Measurements from ENCODE around the gene FER1L5.

FER1L5 gene

GRCh38 chr2:96681540-96681939, 39.0 kb downstream of the FER1L5 start:
- no peak for DNase-seq

GRCh38 chr2:96683307-96683706, 40.7 kb downstream of the FER1L5 start:
- no peak for DNase-seq

DNA sequence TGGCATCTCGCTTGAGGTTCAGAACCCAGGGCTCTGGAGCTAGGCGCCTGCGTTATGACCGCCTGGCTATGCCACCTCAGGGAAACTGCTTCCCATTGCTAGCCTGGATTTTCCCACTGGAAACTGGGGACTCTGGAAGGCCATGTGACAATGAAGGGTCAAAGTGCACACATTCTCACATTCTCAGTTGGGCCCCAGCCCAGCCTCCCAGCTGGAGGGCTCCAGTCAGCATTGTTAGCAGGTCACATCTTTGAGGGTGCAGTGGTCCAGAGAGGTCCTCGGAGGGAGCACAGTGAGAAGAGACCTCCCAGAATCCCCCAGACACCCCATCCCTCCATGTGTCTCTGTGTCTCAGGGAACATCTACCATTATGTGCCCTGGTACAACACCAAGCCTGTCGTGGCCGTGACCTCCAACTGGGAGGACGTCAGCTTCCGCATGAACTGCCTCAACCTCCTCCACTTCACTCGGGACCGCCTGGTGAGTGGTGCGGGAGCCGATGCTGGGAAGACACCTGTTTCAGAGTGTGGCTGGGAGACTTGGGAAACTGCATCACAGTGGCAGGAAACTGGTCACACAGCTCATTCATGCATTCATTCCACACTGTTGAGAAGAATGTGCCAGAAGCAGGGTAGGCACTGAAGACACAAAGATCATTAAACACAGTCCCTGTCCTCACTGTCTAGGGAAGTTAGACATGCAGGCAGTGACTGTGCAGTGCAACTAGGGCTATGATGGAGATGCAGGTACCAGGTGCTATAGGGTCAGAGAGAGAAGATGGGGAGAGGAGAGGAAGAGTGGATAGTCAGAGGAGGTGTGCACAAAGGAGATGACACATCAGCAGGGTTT, 41.6 kb downstream of the FER1L5 start:
- no peak for DNase-seq

DNA sequence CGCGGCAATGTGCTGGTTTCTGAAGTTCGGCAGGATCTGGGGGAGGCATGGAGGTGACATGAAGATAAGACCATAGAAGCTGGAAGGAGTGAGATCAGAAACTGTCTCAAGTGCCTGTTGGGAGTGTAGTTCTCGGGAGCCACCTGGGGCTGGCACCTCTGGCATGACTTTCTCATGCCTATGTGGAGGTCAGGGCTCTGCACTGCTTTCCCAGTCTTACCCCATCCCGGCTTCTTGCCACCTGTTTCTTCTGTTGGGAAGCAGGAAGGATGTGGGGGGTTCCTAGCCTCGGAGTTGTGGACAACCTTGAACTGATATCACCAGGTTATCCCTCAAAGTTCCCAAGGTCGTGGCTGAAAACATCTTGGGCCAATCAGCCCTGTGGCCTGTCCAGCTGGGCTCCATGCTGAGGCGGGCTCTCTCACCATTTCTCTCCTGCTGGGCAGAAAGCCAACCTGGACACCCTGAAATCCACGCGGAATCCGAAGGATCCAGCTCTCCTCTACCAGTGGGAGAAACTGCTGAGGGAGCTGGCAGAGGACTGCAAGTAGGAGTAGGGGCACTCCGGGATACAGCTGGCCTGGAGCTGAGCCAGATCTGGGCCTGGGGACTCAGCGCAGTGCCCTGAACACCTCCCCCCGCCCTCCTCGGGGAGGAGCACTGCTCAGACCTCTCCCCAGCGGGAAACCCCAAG, 42.5 kb downstream of the FER1L5 start:
- DNase-seq: no peak

DNA sequence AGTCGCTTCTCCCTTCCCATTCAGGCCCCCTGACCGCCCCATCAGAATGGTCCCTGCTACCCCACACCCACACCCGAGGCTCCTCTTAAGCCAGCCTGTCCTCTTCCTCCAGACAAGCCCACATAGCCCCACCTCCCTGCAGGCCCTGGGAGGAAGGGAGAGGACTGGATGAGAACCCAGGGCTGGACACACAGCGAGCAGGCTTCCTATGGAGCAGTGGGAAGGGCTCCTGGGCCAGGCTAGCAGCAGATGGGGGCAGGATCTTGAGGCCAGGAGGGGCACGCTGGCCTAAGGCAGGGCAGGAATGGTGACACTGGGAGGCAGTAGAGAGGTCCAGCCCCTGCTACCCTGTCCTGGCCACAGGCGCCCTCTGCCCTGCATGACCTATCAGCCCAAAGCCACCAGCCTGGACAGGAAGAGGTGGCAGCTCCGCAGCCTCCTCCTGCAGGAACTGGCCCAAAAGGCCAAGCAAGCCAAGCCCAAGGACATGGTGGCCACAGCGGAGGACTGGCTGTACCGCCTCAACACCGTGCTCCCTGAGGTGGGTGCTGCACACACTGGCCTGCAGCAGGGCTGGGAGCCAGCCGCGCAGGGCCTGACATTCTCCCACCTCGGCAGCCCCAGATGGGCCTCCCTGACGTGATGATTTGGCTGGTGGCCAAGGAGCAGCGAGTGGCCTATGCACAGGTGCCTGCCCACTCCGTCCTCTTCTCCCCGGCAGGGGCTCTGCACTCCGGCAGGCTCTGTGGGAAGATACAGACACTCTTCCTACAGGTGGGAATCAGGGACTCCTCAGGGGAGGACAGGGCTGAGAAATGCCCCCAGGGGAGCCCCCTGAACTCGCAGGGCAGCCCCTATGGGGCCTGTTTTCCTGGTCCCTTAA, 43.3 kb downstream of the FER1L5 start:
- peak in 1 of 2 donors; percentile 2 for DNase-seq

- DNase-seq: no peak
Observed at GRCh38 chr2:96687266-96687665, 44.7 kb downstream of the FER1L5 start.

GRCh38 chr2:96687711-96688640, 45.4 kb downstream of the FER1L5 start:
- DNase-seq: no peak

- no peak for DNase-seq
Observed at GRCh38 chr2:96688649-96689430, 46.3 kb downstream of the FER1L5 start.

DNA sequence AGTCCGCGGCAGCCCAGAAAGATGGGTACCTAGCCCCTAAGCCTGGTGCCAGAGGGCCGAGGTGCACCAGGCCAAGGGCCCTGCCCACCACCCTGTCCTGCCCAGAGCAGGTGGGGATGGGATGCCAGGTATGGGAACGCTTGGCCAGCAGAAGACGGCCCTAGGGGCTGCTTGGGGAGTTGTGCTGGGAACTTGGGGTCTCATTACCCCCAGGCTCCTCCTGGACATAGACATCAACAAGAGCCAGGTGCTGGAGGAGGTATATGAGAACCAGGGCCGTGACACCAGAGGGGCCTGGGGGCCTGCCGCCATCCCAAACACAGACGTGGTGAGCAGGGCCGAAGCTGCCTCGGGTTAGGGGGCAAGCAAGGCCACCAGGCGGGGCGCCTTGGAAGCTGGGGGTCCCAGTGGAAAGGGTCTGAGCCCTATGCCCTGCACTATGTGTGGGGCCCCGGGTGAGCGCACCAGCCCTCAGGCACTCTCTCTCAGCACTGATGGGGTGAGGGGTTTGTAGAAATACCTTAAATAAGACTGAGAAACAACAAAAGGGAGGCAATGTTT, 46.9 kb downstream of the FER1L5 start:
- DNase-seq: no peak

DNA sequence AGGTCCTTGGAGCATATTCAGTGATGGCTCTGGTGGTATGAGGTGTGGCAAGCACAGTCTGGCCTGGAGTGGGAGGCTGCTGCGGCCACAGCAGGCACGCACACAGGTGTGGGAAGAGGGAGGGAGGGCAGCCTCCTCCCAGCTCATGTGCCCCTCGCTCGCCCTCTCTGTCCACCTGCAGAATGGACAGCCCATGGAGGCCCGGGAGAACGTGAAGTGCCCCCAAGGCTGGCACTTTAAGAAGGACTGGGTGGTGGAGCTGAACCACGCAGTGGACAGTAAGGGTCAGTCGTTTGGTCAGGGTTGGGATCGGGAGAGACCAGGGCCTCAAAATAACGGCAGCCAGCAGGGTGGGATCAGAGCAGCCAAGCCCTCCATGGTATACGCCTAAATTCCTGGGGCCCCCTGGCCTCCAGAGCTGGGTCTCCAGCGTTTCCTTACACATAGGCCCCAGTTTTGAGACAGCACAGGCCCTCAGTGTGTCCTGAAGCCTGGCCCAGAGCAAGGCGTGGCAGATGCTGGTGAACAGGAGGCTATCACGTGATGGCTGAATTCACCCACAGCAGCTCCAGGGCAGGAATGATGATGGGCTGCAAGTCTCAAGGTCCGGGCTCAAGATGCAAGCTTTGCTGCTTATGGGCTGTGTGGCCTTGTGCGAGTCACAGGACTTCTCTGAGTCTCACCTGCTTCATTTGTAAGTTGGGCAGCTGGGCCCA, 47.9 kb downstream of the FER1L5 start:
- DNase-seq: no peak

DNA sequence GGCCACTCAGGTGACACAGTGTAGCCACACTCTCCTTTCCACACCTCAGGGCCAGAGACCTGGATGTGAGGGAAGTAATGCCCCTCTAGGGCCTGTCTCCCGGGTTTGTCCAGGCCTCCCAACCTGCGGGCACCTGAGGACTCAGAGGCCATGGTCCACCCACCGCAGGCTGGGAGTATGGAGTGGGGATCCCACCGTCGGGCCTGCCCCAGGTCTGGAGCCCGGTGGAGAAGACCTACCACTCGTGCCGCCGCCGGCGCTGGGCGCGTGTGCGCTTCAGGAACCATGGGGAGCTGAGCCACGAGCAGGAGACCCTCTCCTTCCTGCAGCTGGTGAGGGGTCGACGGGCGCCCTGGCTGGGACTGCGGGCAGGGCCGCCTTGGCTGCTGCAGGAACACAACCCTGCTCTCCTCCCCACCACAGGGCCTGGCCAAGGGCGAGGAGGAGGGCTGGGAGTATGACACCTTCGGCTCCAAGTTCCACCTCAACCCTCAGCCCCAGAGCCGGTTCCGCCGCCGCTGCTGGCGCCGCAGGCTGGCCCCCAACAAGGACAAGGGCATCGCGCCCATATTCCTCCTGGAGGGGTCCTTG, 48.6 kb downstream of the FER1L5 start:
- DNase-seq: no peak

GRCh38 chr2:96692094-96692971, 49.8 kb downstream of the FER1L5 start:
- DNase-seq: no peak

DNA sequence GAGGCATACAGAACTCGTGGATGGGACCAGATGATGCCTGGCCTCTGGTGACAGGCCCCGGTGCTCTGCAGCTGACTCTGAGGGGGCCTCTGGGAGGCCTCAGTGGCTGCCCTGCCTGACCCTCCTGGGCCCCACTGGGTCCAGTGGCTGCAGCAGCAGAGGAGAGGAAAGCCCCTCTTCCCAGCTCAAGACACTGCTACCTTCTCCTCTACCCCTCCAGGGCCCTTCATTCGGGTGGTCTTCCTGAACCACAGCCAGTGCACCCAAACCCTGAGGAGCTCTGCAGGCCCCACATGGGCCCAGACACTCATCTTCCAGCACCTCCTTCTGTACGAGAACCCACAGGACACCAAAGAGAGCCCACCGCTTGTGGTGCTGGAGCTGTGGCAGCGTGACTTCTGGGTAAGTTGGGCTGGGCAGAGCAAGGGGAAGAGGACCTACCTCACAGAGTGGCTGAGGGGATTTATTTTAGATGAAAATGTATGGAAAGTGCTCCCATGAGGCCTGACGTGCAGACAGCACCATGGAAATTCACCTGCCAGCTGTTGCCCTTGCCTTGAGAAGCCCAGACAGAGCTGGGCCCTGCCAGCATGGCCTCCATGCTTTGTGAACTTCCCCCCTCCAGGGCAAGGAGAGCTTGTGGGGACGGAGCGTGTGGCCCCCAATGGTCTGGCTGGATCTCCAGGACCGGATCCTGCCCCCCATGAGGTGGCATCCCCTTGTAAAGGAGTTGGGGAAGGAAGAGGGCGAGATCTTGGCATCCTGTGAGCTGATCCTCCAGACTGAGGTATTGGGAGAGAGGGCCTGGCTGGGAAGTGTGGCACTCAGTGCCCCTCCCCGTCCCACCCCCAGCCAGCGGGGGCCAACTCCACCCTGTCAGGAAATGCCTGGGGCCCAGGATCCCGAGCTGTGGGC, 51.0 kb downstream of the FER1L5 start:
- no peak for DNase-seq

DNA sequence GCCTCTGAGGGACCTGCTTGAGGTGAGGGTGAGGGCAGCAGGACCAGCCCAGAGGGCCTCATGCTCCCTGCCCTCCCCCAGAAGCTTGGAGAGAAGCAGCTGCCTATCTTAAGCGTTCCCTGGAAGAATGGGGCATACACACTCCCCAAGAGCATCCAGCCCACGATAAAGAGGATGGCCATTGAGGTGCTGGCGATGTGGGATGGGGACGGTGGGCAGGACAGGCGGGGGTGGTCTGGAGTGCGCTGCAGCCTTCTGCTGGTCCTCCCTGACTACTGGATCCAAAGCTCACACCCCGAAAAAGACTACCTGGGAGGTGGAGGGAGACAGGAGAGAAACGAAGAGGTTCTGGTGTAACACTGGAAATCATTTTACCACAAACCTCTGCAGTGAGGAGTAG, 51.7 kb downstream of the FER1L5 start:
- DNase-seq: no peak

DNA sequence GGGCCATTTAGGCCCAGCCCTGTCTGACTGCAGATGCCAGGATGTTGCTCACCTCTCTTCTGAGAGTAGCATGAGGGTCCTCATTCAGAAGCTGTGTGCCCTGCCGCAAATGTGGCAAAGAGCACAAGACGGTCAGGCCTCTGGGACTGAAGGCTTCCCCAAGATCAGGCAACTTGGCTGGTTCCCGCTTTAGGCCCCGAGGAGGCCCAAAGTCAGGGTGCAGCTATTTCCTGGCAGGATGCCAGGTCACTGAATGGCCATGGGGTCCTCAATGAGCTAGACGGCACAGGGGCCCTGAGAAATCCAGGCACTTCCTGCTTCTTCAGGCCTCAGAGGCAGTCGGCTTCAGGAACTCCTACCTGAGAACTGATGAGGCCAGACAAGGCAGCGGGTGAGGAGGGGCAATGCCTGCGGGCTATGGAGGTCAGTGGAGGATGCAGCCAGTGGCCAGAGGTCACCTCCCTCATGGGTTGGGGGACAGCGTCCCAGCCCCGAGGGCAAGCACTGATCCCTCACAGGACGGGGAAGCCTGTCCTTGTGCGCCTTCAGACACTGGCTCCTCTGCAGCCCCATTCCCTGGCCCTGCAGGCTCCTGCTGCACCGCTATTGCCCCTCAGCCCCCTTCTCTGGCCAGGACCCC, 52.4 kb downstream of the FER1L5 start:
- no peak for DNase-seq

- no peak for DNase-seq
Observed at GRCh38 chr2:96695602-96696001, 53.0 kb downstream of the FER1L5 start.

GRCh38 chr2:96697476-96697875, 54.9 kb downstream of the FER1L5 start:
- DNase-seq: no peak
